K562 (cell line): Measurements from ENCODE around the gene MFSD12. TPM values are rescaled to one million over a fixed set of nuclear protein-coding genes. Genes with fewer than 3 reads are reported as not detected.

Experiments
- BCOR ChIP-seq: fragments of 450-650 bp; IDR thresholded peaks from 2 replicates; pipeline ENCODE4 v1.6.1; 2016
- CHCHD3 ChIP-seq: fragments of 250-450 bp; sonication (Bioruptor Pico); IDR thresholded peaks from 2 replicates; pipeline ENCODE4 v2.1.2; 2022; ENCODE audit warnings: mild to moderate bottlenecking
- CREBBP ChIP-seq: IDR thresholded peaks from one replicate; pipeline ENCODE4 v1.6.1; 2012; ENCODE audit warnings: low read depth, mild to moderate bottlenecking, control low read depth, inconsistent platforms, low read length
- E2F4 ChIP-seq: sonication (generic); formaldehyde crosslinking; IDR thresholded peaks from 2 replicates; pipeline ENCODE4 v1.8.0; 2022; ENCODE audit warnings: mild to moderate bottlenecking, low read depth, missing genetic modification reagents
- FOXP1 ChIP-seq: sonication (generic); formaldehyde crosslinking; IDR thresholded peaks from 2 replicates; pipeline ENCODE4 v1.8.0; 2022; ENCODE audit warnings: mild to moderate bottlenecking, missing genetic modification reagents
- HDAC2 ChIP-seq: fragments of 450-650 bp; IDR thresholded peaks from 2 replicates; pipeline ENCODE4 v1.6.1; 2016; ENCODE audit warnings: mild to moderate bottlenecking
- MAZ ChIP-seq, 2 experiments: fragments of 450-650 bp in 1 of 2; sonication (generic) in 1 of 2; formaldehyde crosslinking; IDR thresholded peaks in 1 of 2; conservative IDR thresholded peaks in 1 of 2; 2 replicates each; pipeline versions ENCODE4 v1.4.0 to v1.5.0; 2020; ENCODE audit warnings: mild to moderate bottlenecking in 1 of 2, missing genetic modification reagents in 1 of 2
- PHF20 ChIP-seq: fragments of 450-650 bp; IDR thresholded peaks from 2 replicates; pipeline ENCODE4 v1.6.1; 2018; ENCODE audit not compliant: partially characterized antibody
- PKNOX1 ChIP-seq: fragments of 450-650 bp; IDR thresholded peaks from 2 replicates; pipeline ENCODE4 v1.6.1; 2016
- PTRF ChIP-seq: fragments of 450-650 bp; IDR thresholded peaks from 2 replicates; pipeline ENCODE4 v1.6.1; 2016; ENCODE audit warnings: mild to moderate bottlenecking, missing genetic modification characterization, missing compliant biosample characterization
- RBFOX2 ChIP-seq: fragments of 200-400 bp; formaldehyde crosslinking; IDR thresholded peaks from 2 replicates; pipeline ENCODE4 v1.6.1; 2017; ENCODE audit warnings: low read depth, mild to moderate bottlenecking, low read length, moderate library complexity
- SMARCA5 ChIP-seq: fragments of 450-650 bp; IDR thresholded peaks from 2 replicates; pipeline ENCODE4 v1.6.1; 2016
- USF1 ChIP-seq: sonication (generic); formaldehyde crosslinking; IDR thresholded peaks from 2 replicates; pipeline ENCODE4 v1.9.0; 2022; ENCODE audit warnings: mild to moderate bottlenecking, missing genetic modification reagents
- ZNF263 ChIP-seq: sonication (generic); formaldehyde crosslinking; IDR thresholded peaks from 2 replicates; pipeline ENCODE4 v1.8.0; 2022; ENCODE audit warnings: mild to moderate bottlenecking, missing genetic modification reagents, borderline replicate concordance
- ZNF668 ChIP-seq: fragments of 250-450 bp; sonication (Bioruptor Pico); IDR thresholded peaks from 2 replicates; pipeline ENCODE4 v1.8.0; 2022; ENCODE audit warnings: mild to moderate bottlenecking, inconsistent platforms
- polyA plus RNA-seq, 8 experiments: library from polyadenylated mRNA; depleted of rRNA in 4 of 8; stranded (reverse) in 5 of 8; unstranded in 3 of 8; fragments of >200 nt; fragmentation: Nextera tagmentation in 2 of 8; fragmentation: Illumina TruSeq in 1 of 8; extraction: Ambion mirVana in 2 of 8; extraction: Trizol in 1 of 8; gene quantifications; 2 replicates each; pipeline versions ENCODE4 v1.2.1 to v1.2.3, GENCODE V29; 2011 to 2014; ENCODE audit warnings: inconsistent platforms in 1 of 8, missing spikeins in 1 of 8
- total RNA-seq, 7 experiments: library from RNA; depleted of rRNA in 6 of 7; stranded (reverse); fragments of >200 nt in 6 of 7; fragmentation: Illumina TruSeq in 2 of 7; extraction: Trizol in 2 of 7; gene quantifications; 2 replicates each; pipeline versions ENCODE4 v1.2.1 to v1.2.3, GENCODE V29; 2011 to 2021; ENCODE audit warnings: low replicate concordance in 1 of 7
- TF ChIP-seq, protein P1 (sequence below): fragments of 200-800 bp; sonication (Bioruptor generic); IDR thresholded peaks from 2 replicates; pipeline ENCODE4 v1.6.1; 2016; ENCODE audit warnings: missing genetic modification characterization, missing compliant biosample characterization
- TF ChIP-seq, protein P2 (sequence below): fragments of 250-450 bp; sonication (Bioruptor Pico); IDR thresholded peaks from 2 replicates; pipeline ENCODE4 v1.8.0; 2022; ENCODE audit warnings: moderate library complexity, mild to moderate bottlenecking, inconsistent platforms
- TF ChIP-seq, protein P3 (sequence below), 3 experiments: fragments of 200-800 bp in 1 of 3; sonication (Bioruptor generic) in 1 of 3; sonication (generic) in 1 of 3; formaldehyde crosslinking in 1 of 3; IDR thresholded peaks; 2 replicates each; pipeline versions ENCODE4 v1.6.1 to v1.8.0; 2016 to 2022; ENCODE audit warnings: mild to moderate bottlenecking in 2 of 3, missing compliant biosample characterization in 2 of 3, missing genetic modification characterization in 2 of 3, missing genetic modification reagents in 1 of 3

MFSD12 gene
- total and polyA plus RNA-seq, 9 of the 15 experiments (the other 6 are each of a cell fraction or from before 2014, with no cell fraction given), result 0.69 to 112 (median 31.8) TPM

DNA sequence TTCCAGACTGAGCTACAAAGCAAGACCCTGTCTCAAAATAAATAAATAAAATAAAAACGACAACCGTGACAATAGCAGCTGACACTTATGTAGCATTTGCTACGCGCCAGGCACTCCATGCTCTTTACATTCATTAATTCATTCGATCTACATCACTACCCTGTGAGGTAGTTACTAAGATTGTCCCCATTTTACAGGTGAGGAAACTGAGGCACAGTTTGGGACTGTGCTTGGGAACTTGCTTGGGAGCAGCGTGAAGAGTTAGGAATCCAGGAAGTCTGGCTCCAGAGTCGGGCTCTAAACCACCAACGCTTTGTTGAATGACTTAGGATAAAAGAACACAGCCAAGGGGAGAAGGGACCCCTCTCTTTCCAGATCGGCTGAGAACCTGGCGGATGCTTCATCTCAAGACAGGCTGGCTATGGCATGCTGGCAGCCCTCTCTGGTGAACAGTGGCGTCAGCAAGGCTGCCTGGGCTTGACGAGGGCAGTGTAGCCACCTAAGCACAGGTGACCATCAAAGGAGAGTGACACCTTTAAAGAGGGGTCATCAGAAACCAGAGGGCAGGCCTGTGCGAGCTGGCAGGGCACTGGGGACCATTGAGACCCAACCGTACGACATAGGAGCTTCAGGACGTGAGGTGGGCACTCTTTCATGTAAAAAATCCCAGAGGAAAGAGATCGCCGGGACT, 57.5 kb downstream of the MFSD12 start (continued):
- TF ChIP-seq, protein P1, sequence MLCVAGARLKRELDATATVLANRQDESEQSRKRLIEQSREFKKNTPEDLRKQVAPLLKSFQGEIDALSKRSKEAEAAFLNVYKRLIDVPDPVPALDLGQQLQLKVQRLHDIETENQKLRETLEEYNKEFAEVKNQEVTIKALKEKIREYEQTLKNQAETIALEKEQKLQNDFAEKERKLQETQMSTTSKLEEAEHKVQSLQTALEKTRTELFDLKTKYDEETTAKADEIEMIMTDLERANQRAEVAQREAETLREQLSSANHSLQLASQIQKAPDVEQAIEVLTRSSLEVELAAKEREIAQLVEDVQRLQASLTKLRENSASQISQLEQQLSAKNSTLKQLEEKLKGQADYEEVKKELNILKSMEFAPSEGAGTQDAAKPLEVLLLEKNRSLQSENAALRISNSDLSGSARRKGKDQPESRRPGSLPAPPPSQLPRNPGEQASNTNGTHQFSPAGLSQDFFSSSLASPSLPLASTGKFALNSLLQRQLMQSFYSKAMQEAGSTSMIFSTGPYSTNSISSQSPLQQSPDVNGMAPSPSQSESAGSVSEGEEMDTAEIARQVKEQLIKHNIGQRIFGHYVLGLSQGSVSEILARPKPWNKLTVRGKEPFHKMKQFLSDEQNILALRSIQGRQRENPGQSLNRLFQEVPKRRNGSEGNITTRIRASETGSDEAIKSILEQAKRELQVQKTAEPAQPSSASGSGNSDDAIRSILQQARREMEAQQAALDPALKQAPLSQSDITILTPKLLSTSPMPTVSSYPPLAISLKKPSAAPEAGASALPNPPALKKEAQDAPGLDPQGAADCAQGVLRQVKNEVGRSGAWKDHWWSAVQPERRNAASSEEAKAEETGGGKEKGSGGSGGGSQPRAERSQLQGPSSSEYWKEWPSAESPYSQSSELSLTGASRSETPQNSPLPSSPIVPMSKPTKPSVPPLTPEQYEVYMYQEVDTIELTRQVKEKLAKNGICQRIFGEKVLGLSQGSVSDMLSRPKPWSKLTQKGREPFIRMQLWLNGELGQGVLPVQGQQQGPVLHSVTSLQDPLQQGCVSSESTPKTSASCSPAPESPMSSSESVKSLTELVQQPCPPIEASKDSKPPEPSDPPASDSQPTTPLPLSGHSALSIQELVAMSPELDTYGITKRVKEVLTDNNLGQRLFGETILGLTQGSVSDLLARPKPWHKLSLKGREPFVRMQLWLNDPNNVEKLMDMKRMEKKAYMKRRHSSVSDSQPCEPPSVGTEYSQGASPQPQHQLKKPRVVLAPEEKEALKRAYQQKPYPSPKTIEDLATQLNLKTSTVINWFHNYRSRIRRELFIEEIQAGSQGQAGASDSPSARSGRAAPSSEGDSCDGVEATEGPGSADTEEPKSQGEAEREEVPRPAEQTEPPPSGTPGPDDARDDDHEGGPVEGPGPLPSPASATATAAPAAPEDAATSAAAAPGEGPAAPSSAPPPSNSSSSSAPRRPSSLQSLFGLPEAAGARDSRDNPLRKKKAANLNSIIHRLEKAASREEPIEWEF (CRISPR knock-in tag), result no peak
- TF ChIP-seq FOXP1 (no peak), PTRF (tag) (no peak), HDAC2 (peak; percentile 29; the same call in 1 of the 2 replicates), USF1 (CRISPR knock-in tag) (no peak), E2F4 (no peak), MAZ (CRISPR knock-in tag; conservative IDR thresholded peaks at IDR 0.05 in 1 of 2, IDR thresholded peaks at IDR 0.05 in 1 of 2) (no peak), SMARCA5 (peak; percentile 61; the same call in 1 of the 2 replicates), CHCHD3 (CRISPR knock-in tag) (no peak), RBFOX2 (no peak), BCOR (peak; percentile 93), PKNOX1 (no peak), ZNF668 (no peak), CREBBP (no peak), PHF20 (peak; percentile 10), ZNF263 (CRISPR knock-in tag) (no peak)
- TF ChIP-seq, protein P2, sequence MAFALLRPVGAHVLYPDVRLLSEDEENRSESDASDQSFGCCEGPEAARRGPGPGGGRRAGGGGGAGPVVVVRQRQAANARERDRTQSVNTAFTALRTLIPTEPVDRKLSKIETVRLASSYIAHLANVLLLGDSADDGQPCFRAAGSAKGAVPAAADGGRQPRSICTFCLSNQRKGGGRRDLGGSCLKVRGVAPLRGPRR, result no peak
- TF ChIP-seq, protein P3, sequence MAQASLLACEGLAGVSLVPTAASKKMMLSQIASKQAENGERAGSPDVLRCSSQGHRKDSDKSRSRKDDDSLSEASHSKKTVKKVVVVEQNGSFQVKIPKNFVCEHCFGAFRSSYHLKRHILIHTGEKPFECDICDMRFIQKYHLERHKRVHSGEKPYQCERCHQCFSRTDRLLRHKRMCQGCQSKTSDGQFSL (CRISPR knock-in tag; IDR thresholded peaks at IDR 0.05), result 0 out of 2 replicates have a peak, but pooled peaks have one; percentile 38
- TF ChIP-seq, protein P3 (tag; IDR thresholded peaks at IDR 0.05), result no peak
